ENCODE data around the gene KCNAB2. TPM values are rescaled to one million over a fixed set of nuclear protein-coding genes. Genes with fewer than 3 reads are reported as not detected.

KCNAB2 gene
- total and polyA plus RNA-seq, 4 donors, result 1.8 to 5.9 (median 4.5) TPM

- Histone ChIP-seq H3K4me1 (ENCODE audit: control insufficient read depth in 4 of 4, insufficient read depth in 4 of 4, low read length in 3 of 4) (no peaks in the 10 kb centered on the region), H3K9me3 (ENCODE audit: control insufficient read depth in 4 of 4, low read length in 3 of 4) (no peaks in the 10 kb centered on the region), H3K4me3 (ENCODE audit: low read depth in 1 of 3, low read length in 3 of 3) (no peak overlapping the region), H3K27me3 (ENCODE audit: control insufficient read depth in 4 of 4, insufficient read depth in 4 of 4, low read length in 3 of 4) (no peaks in the 10 kb centered on the region), H3K27ac (ENCODE audit: low read depth in 1 of 2, low read length in 2 of 2) (no peak overlapping the region), H3K9ac (ENCODE audit: low read depth in 1 of 2, low read length in 2 of 2) (no peak overlapping the region), H3K36me3 (ENCODE audit: control insufficient read depth in 4 of 4, insufficient read depth in 3 of 4, low read depth in 1 of 4, low read length in 3 of 4) (no peaks in the 10 kb centered on the region)
- no peak for DNase-seq (ENCODE audit: low spot score)
- 78% methylated on average over 4 of the region's 4 CpGs for WGBS
- TF ChIP-seq NR2F2 (IDR thresholded peaks at IDR 0.05), result no peak
Measured at GRCh38 chr1:6142734-6143133, 97.0 kb downstream of the KCNAB2 start.

GRCh38 chr1:6143395-6143794 is 97.7 kb downstream of the KCNAB2 start:
- 90% methylated on average over 4 of the region's 4 CpGs for WGBS
- Histone ChIP-seq H3K4me1 (ENCODE audit: control insufficient read depth in 4 of 4, insufficient read depth in 4 of 4, low read length in 3 of 4) (peaks cover 0 to 2% (median 0%) of the 10 kb centered on the region in 4 donors), H3K9me3 (ENCODE audit: control insufficient read depth in 4 of 4, low read length in 3 of 4) (no peaks in the 10 kb centered on the region), H3K36me3 (ENCODE audit: control insufficient read depth in 4 of 4, insufficient read depth in 3 of 4, low read depth in 1 of 4, low read length in 3 of 4) (no peaks in the 10 kb centered on the region), H3K27ac (ENCODE audit: low read depth in 1 of 2, low read length in 2 of 2) (no peak overlapping the region), H3K9ac (ENCODE audit: low read depth in 1 of 2, low read length in 2 of 2) (no peak overlapping the region), H3K27me3 (ENCODE audit: control insufficient read depth in 4 of 4, insufficient read depth in 4 of 4, low read length in 3 of 4) (no peaks in the 10 kb centered on the region), H3K4me3 (ENCODE audit: low read depth in 1 of 3, low read length in 3 of 3) (no peak overlapping the region)
- TF ChIP-seq RAD21 (IDR thresholded peaks at IDR 0.05) (no peak), FOXA2 (IDR thresholded peaks at IDR 0.05) (no peak), JUND (IDR thresholded peaks at IDR 0.05) (no peak), RXRA (IDR thresholded peaks at IDR 0.05) (no peak), TAF1 (conservative IDR thresholded peaks at IDR 0.05) (no peak), EGR1 (IDR thresholded peaks at IDR 0.05; ENCODE audit: low read depth in 2 of 2) (no peak), HNF4A (conservative IDR thresholded peaks at IDR 0.05) (no peak), CTCF (IDR thresholded peaks at IDR 0.05; ENCODE audit: low read depth, low read length, missing input control) (no peak), YY1 (IDR thresholded peaks at IDR 0.05) (no peak), SP1 (IDR thresholded peaks at IDR 0.05) (no peak), ZBTB33 (IDR thresholded peaks at IDR 0.05) (no peak), HNF4G (IDR thresholded peaks at IDR 0.05) (no peak)
- DNase-seq (ENCODE audit: low spot score), result no peak

GRCh38 chr1:6144175-6144574 is 98.5 kb downstream of the KCNAB2 start:
- Histone ChIP-seq H3K36me3 (ENCODE audit: control insufficient read depth in 4 of 4, insufficient read depth in 3 of 4, low read depth in 1 of 4, low read length in 3 of 4) (no peaks in the 10 kb centered on the region), H3K4me1 (ENCODE audit: control insufficient read depth in 4 of 4, insufficient read depth in 4 of 4, low read length in 3 of 4) (peaks cover 0 to 4% (median 0%) of the 10 kb centered on the region in 4 donors), H3K27me3 (ENCODE audit: control insufficient read depth in 4 of 4, insufficient read depth in 4 of 4, low read length in 3 of 4) (no peaks in the 10 kb centered on the region), H3K9ac (ENCODE audit: low read depth in 1 of 2, low read length in 2 of 2) (no peak overlapping the region), H3K9me3 (ENCODE audit: control insufficient read depth in 4 of 4, low read length in 3 of 4) (no peaks in the 10 kb centered on the region), H3K4me3 (ENCODE audit: low read depth in 1 of 3, low read length in 3 of 3) (no peak overlapping the region), H3K27ac (ENCODE audit: low read depth in 1 of 2, low read length in 2 of 2) (no peak overlapping the region)
- DNase-seq (ENCODE audit: low spot score), result no peak
- TF ChIP-seq TAF1 (conservative IDR thresholded peaks at IDR 0.05) (no peak), JUND (IDR thresholded peaks at IDR 0.05) (no peak), SP1 (IDR thresholded peaks at IDR 0.05) (no peak), FOXA1 (IDR thresholded peaks at IDR 0.05) (no peak)
- WGBS, result 68% methylated on average over 7 of the region's 7 CpGs

Data from liver (tissue), 9 donors.